Glutamatergic neuron (in vitro differentiated cells): ENCODE measurements around the gene WIPF1. TPM values are rescaled to one million over a fixed set of nuclear protein-coding genes. Genes with fewer than 3 reads are reported as not detected.

ENCODE experiments used
- DNase-seq: peaks from one replicate; pipeline ENCODE4 v3.0.0; 2022
- H3K27ac Mint-ChIP-seq: one replicate; pipeline ENCODE4 v1.8.0; 2020; ENCODE audit warnings: mild to moderate bottlenecking, mixed read lengths, inconsistent platforms; ENCODE audit not compliant: unreplicated experiment
- H3K27me3 Mint-ChIP-seq: one replicate; pipeline ENCODE4 v1.8.0; 2020; ENCODE audit warnings: mild to moderate bottlenecking, moderate library complexity, mixed read lengths, inconsistent platforms; ENCODE audit not compliant: unreplicated experiment
- H3K36me3 Mint-ChIP-seq: one replicate; pipeline ENCODE4 v1.8.0; 2020; ENCODE audit warnings: mild to moderate bottlenecking, mixed read lengths, inconsistent platforms; ENCODE audit not compliant: unreplicated experiment
- H3K4me1 Mint-ChIP-seq: one replicate; pipeline ENCODE4 v1.8.0; 2020; ENCODE audit warnings: mild to moderate bottlenecking, low read depth, mixed read lengths, inconsistent platforms; ENCODE audit not compliant: unreplicated experiment
- H3K4me3 Mint-ChIP-seq: one replicate; pipeline ENCODE4 v1.8.0; 2020; ENCODE audit warnings: mild to moderate bottlenecking, mixed read lengths, inconsistent platforms; ENCODE audit not compliant: unreplicated experiment
- H3K9me3 Mint-ChIP-seq: one replicate; pipeline ENCODE4 v1.8.0; 2020; ENCODE audit warnings: mild to moderate bottlenecking, moderate library complexity, mixed read lengths, inconsistent platforms; ENCODE audit not compliant: unreplicated experiment
- total RNA-seq: library from RNA; stranded (reverse); fragmentation: NEBNext Ultra II Directional; extraction: Animal tissue kit (Norgen Biotek cat#: 25700); gene quantifications from one replicate; pipeline ENCODE4 v1.2.1, GENCODE V29; 2021; ENCODE audit not compliant: unreplicated experiment
- TF ChIP-seq, protein P1 (sequence below): fragments of 200-600 bp; sonication (generic); IDR thresholded peaks from one replicate; pipeline ENCODE4 v1.5.0; 2021; ENCODE audit not compliant: partially characterized antibody, unreplicated experiment

The WIPF1 gene
- total RNA-seq, 1 donor from 2014 or later = 15.5 TPM

DNA sequence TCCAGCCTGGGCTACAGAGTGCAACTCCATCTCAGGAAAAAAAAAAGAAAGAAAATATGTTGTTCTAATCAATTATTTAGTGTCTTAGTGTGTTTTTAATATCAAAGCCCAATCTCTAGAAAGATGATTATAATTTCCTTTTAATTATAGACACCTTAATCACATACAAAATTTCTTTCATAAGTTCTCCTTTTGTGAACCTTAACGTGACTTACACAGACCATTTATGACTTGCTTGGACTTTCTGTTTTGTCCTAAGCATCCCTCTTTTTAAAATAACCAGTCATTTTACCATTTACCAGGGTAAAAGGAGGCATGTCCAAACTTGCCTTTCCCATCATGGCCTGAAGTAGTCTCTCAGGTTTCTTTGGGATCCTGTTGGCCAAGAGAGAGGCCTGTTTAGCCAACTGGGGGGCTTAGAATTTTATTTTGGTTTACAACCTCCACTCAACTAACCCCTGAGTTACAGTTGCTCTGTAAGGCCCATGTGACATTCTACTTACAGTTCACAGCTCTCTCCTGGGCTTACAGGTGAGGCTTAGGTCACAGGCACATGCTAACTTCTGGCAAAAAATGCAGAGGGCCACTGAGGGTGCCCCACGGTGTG, 86.9 kb downstream of the WIPF1 start:
- no peaks in the 10 kb centered on the region for H3K27me3 Mint-ChIP-seq
- peaks cover 45% of the 10 kb centered on the region for H3K36me3 Mint-ChIP-seq
- DNase-seq = no peak
- no peak overlapping the region for H3K4me3 Mint-ChIP-seq
- no peak overlapping the region for H3K27ac Mint-ChIP-seq
- peaks cover 15% of the 10 kb centered on the region for H3K9me3 Mint-ChIP-seq
- TF ChIP-seq, protein P1, sequence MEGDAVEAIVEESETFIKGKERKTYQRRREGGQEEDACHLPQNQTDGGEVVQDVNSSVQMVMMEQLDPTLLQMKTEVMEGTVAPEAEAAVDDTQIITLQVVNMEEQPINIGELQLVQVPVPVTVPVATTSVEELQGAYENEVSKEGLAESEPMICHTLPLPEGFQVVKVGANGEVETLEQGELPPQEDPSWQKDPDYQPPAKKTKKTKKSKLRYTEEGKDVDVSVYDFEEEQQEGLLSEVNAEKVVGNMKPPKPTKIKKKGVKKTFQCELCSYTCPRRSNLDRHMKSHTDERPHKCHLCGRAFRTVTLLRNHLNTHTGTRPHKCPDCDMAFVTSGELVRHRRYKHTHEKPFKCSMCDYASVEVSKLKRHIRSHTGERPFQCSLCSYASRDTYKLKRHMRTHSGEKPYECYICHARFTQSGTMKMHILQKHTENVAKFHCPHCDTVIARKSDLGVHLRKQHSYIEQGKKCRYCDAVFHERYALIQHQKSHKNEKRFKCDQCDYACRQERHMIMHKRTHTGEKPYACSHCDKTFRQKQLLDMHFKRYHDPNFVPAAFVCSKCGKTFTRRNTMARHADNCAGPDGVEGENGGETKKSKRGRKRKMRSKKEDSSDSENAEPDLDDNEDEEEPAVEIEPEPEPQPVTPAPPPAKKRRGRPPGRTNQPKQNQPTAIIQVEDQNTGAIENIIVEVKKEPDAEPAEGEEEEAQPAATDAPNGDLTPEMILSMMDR = no peak
- no peaks in the 10 kb centered on the region for H3K4me1 Mint-ChIP-seq

Other genes starting within 250 kb of the WIPF1 start
- 51.3 TPM for gene SCRN3, start 202.1 kb downstream of the WIPF1 start, total RNA-seq
- gene GPR155, start 110.8 kb downstream of the WIPF1 start, total RNA-seq = 51.1 TPM
- 161 TPM for gene CHRNA1, start 166.7 kb upstream of the WIPF1 start, total RNA-seq